ENCODE data around the gene PALM. TPM values are rescaled to one million over a fixed set of nuclear protein-coding genes. Genes with fewer than 3 reads are reported as not detected.

Gene PALM
- polyA plus RNA-seq, 1 donor from 2014 or later = 74.8 TPM

DNA sequence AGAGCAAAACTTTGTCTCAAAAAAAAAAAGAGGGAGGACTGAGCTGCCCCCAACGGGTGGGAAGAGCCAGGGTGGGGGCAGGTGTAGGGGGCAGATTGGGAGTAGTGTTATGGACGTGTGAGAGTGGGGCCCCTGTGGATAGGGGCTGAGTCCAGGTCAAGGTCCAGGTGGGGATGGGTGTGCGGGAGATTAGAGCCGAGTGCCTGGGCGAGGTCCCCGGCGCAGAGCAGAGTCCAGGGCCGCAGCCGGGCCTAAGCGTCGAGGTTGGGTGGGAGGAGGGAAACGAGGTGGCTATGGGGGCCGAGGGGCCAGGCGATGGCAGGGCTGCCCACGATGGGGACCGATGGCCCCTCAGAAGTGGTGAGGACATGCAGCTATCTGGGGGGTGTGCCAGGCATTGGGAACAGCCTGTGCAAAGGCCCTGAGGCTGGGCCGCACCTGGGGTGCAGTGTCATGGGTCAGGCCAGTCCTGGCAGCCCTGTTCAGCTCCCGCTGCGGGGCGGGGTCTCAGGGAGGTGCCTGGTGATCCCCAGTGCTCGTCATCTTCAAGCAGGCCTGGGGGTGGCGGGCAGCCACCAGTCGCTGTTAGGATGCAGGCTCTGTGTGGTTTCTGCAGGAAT lies 29.9 kb downstream of the PALM start:
- Histone ChIP-seq H3K4me3 (ENCODE audit: low read length) (no peak overlapping the region), H3K4me2 (ENCODE audit: low read length) (no peak overlapping the region), H3K9me3 (ENCODE audit: low read length) (no peaks in the 10 kb centered on the region), H3K9me2 (ENCODE audit: insufficient read depth, low read length) (no peaks in the 10 kb centered on the region), H4K20me1 (ENCODE audit: insufficient read depth) (no peaks in the 10 kb centered on the region), H3F3A (ENCODE audit: insufficient read depth, low read length, poor library complexity, severe bottlenecking) (no peaks in the 10 kb centered on the region), H2AFZ (ENCODE audit: low read depth, low read length) (no peak overlapping the region), H3K36me3 (ENCODE audit: insufficient read depth, low read length) (no peaks in the 10 kb centered on the region), H3K27ac (ENCODE audit: low read length) (no peak overlapping the region), H3K79me2 (replicated peaks; ENCODE audit: insufficient read depth, low read length) (no peaks in the 10 kb centered on the region), H3K9ac (ENCODE audit: low read length) (no peak overlapping the region), H3K27me3 (ENCODE audit: insufficient read depth, low read depth, low read length) (no peaks in the 10 kb centered on the region)
- TF ChIP-seq, protein P1, sequence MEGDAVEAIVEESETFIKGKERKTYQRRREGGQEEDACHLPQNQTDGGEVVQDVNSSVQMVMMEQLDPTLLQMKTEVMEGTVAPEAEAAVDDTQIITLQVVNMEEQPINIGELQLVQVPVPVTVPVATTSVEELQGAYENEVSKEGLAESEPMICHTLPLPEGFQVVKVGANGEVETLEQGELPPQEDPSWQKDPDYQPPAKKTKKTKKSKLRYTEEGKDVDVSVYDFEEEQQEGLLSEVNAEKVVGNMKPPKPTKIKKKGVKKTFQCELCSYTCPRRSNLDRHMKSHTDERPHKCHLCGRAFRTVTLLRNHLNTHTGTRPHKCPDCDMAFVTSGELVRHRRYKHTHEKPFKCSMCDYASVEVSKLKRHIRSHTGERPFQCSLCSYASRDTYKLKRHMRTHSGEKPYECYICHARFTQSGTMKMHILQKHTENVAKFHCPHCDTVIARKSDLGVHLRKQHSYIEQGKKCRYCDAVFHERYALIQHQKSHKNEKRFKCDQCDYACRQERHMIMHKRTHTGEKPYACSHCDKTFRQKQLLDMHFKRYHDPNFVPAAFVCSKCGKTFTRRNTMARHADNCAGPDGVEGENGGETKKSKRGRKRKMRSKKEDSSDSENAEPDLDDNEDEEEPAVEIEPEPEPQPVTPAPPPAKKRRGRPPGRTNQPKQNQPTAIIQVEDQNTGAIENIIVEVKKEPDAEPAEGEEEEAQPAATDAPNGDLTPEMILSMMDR (IDR thresholded peaks at IDR 0.05; ENCODE audit: poor library complexity, severe bottlenecking) = no peak
- TF ChIP-seq EP300 (conservative IDR thresholded peaks at IDR 0.05; ENCODE audit: poor library complexity, severe bottlenecking) = no peak
- no peak for TF ChIP-seq SMC3 (conservative IDR thresholded peaks at IDR 0.05; ENCODE audit: poor library complexity)
- TF ChIP-seq POLR2AphosphoS5 (IDR thresholded peaks at IDR 0.05) = no peak
- no peak for TF ChIP-seq TAF1 (IDR thresholded peaks at IDR 0.05; ENCODE audit: low read depth)
- no peak for TF ChIP-seq EZH2 (IDR thresholded peaks at IDR 0.05; ENCODE audit: borderline replicate concordance, insufficient read depth, low read length, poor library complexity, severe bottlenecking)
- no peak for TF ChIP-seq RAD21 (conservative IDR thresholded peaks at IDR 0.05)
- TF ChIP-seq MXI1 (conservative IDR thresholded peaks at IDR 0.05; ENCODE audit: poor library complexity, severe bottlenecking) = no peak
- TF ChIP-seq, protein P2, sequence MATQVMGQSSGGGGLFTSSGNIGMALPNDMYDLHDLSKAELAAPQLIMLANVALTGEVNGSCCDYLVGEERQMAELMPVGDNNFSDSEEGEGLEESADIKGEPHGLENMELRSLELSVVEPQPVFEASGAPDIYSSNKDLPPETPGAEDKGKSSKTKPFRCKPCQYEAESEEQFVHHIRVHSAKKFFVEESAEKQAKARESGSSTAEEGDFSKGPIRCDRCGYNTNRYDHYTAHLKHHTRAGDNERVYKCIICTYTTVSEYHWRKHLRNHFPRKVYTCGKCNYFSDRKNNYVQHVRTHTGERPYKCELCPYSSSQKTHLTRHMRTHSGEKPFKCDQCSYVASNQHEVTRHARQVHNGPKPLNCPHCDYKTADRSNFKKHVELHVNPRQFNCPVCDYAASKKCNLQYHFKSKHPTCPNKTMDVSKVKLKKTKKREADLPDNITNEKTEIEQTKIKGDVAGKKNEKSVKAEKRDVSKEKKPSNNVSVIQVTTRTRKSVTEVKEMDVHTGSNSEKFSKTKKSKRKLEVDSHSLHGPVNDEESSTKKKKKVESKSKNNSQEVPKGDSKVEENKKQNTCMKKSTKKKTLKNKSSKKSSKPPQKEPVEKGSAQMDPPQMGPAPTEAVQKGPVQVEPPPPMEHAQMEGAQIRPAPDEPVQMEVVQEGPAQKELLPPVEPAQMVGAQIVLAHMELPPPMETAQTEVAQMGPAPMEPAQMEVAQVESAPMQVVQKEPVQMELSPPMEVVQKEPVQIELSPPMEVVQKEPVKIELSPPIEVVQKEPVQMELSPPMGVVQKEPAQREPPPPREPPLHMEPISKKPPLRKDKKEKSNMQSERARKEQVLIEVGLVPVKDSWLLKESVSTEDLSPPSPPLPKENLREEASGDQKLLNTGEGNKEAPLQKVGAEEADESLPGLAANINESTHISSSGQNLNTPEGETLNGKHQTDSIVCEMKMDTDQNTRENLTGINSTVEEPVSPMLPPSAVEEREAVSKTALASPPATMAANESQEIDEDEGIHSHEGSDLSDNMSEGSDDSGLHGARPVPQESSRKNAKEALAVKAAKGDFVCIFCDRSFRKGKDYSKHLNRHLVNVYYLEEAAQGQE (IDR thresholded peaks at IDR 0.05; ENCODE audit: borderline replicate concordance) = no peak

DNA sequence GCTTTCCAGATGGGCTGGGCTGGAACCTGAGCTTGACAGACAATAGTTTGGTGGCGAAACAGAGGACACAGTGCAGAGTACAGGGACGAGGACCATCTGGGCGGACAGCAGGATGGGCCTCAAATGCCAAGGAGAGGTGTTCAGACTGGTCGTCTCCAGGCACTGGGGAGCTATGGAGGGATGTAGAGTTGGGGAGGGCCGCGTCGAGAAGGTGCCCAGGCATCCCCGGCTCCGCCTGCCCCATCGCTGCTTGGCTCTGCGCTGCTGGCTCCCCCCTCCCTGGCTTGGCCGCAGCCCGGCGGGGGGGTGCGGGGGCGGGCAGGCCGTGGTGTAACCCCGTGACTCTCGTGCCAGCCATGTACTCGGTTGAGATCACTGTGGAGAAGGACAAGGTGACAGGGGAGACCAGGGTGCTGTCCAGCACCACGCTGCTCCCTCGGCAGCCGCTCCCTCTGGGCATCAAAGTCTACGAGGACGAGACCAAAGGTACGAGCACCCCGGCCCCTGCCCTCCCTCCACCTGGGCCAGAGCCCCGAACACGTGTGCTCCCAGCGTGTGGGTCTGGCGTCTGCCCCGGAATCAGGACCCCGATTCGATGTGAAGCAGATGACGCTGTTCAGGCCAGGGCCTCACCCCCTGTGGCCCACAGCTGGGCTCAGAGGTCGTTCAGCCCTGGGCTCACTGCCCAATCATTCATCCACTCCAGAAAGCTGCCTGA lies 31.4 kb downstream of the PALM start:
- Histone ChIP-seq H3K4me2 (ENCODE audit: low read length) (no peak overlapping the region), H4K20me1 (ENCODE audit: insufficient read depth) (no peaks in the 10 kb centered on the region), H3K27ac (ENCODE audit: low read length) (no peak overlapping the region), H2AFZ (ENCODE audit: low read depth, low read length) (no peak overlapping the region), H3K4me3 (ENCODE audit: low read length) (no peak overlapping the region), H3K36me3 (ENCODE audit: insufficient read depth, low read length) (no peaks in the 10 kb centered on the region), H3K27me3 (ENCODE audit: insufficient read depth, low read depth, low read length) (no peaks in the 10 kb centered on the region), H3K9me3 (ENCODE audit: low read length) (no peaks in the 10 kb centered on the region), H3K9ac (ENCODE audit: low read length) (no peak overlapping the region), H3K79me2 (replicated peaks; ENCODE audit: insufficient read depth, low read length) (no peaks in the 10 kb centered on the region), H3K9me2 (ENCODE audit: insufficient read depth, low read length) (no peaks in the 10 kb centered on the region), H3F3A (ENCODE audit: insufficient read depth, low read length, poor library complexity, severe bottlenecking) (no peaks in the 10 kb centered on the region)
- TF ChIP-seq POLR2AphosphoS5 (IDR thresholded peaks at IDR 0.05) (no peak), SMC3 (conservative IDR thresholded peaks at IDR 0.05; ENCODE audit: poor library complexity) (no peak), TAF1 (IDR thresholded peaks at IDR 0.05; ENCODE audit: low read depth) (no peak), EZH2 (IDR thresholded peaks at IDR 0.05; ENCODE audit: borderline replicate concordance, insufficient read depth, low read length, poor library complexity, severe bottlenecking) (no peak), EP300 (conservative IDR thresholded peaks at IDR 0.05; ENCODE audit: poor library complexity, severe bottlenecking) (no peak), MXI1 (conservative IDR thresholded peaks at IDR 0.05; ENCODE audit: poor library complexity, severe bottlenecking) (no peak), RAD21 (conservative IDR thresholded peaks at IDR 0.05) (no peak)
- TF ChIP-seq, protein P1 (IDR thresholded peaks at IDR 0.05; ENCODE audit: poor library complexity, severe bottlenecking) = no peak
- TF ChIP-seq, protein P2 (IDR thresholded peaks at IDR 0.05; ENCODE audit: borderline replicate concordance) = no peak
